CD4-positive, alpha-beta T cell (primary cell): ENCODE measurements around the gene CLPSL2. TPM values are rescaled to one million over a fixed set of nuclear protein-coding genes. Genes with fewer than 3 reads are reported as not detected.

Experiments
- ATAC-seq: fragments of 200-7000 bp; cut with Tn5 transposase; one replicate; pipeline ENCODE4 v1.10.0; 2022; ENCODE audit warnings: mild to moderate bottlenecking; ENCODE audit not compliant: poor library complexity
- CTCF ChIA-PET: fragments of 350-600 bp; sonication (Branson Sonifier 250); formaldehyde crosslinking; loops from one replicate; lab custom pipeline; 2021; ENCODE audit warnings: antibody characterized with exemption, inconsistent platforms; lab: Charles Lee
- POLR2A ChIA-PET: fragments of 350-600 bp; sonication (Branson Sonifier 250); formaldehyde crosslinking; loops from one replicate; lab custom pipeline; 2021; ENCODE audit warnings: antibody characterized with exemption, inconsistent platforms; lab: Charles Lee
- DNase-seq, 14 experiments: peaks; one replicate each; pipeline ENCODE4 v3.0.0-alpha.2; 2013 to 2020; ENCODE audit warnings: mixed read lengths in 2 of 14
- H3K27ac ChIP-seq, 2 donors: one replicate each; pipeline versions ENCODE4 v1.5.1 to v1.7.0; 2013; ENCODE audit warnings: low read length in 2 of 2, low read depth in 1 of 2, mild to moderate bottlenecking in 1 of 2
- H3K27me3 ChIP-seq, 2 experiments: 1 replicate in 1 of 2; 2 replicates in 1 of 2; pipeline versions ENCODE4 v1.6.1 to v1.7.0; 2013; ENCODE audit warnings: low read length in 2 of 2, control low read depth in 1 of 2, mild to moderate bottlenecking in 1 of 2, moderate library complexity in 1 of 2; ENCODE audit not compliant: insufficient read depth in 2 of 2, control insufficient read depth in 1 of 2
- H3K36me3 ChIP-seq: one replicate; pipeline ENCODE4 v1.6.1; 2013; ENCODE audit warnings: low read length, control low read depth; ENCODE audit not compliant: insufficient read depth
- H3K4me1 ChIP-seq: one replicate; pipeline ENCODE4 v1.6.1; 2013; ENCODE audit warnings: low read length, control low read depth; ENCODE audit not compliant: insufficient read depth
- H3K4me3 ChIP-seq: one replicate; pipeline ENCODE4 v1.5.1; 2013; ENCODE audit warnings: mild to moderate bottlenecking, low read length, moderate library complexity
- H3K9me3 ChIP-seq, 2 experiments: 1 replicate in 1 of 2; 2 replicates in 1 of 2; pipeline versions ENCODE4 v1.6.1 to v1.7.0; 2013; ENCODE audit warnings: low read length in 2 of 2, mild to moderate bottlenecking in 2 of 2, control low read depth in 1 of 2, moderate library complexity in 1 of 2; ENCODE audit not compliant: control insufficient read depth in 1 of 2, insufficient read depth in 1 of 2
- H3K27ac Mint-ChIP-seq: one replicate; pipeline ENCODE4 v1.8.0; 2020; ENCODE audit warnings: mixed read lengths
- H3K27me3 Mint-ChIP-seq: one replicate; pipeline ENCODE4 v1.8.0; 2021; ENCODE audit warnings: mixed read lengths
- H3K36me3 Mint-ChIP-seq: one replicate; pipeline ENCODE4 v1.8.0; 2021; ENCODE audit warnings: low read depth, mixed read lengths
- H3K4me1 Mint-ChIP-seq: one replicate; pipeline ENCODE4 v1.8.0; 2021; ENCODE audit warnings: low read depth, mixed read lengths
- H3K4me3 Mint-ChIP-seq: one replicate; pipeline ENCODE4 v1.8.0; 2020; ENCODE audit warnings: mild to moderate bottlenecking, mixed read lengths
- H3K9me3 Mint-ChIP-seq: one replicate; pipeline ENCODE4 v1.8.0; 2020; ENCODE audit warnings: mixed read lengths
- CTCF ChIP-seq: fragments of 200-600 bp; IDR thresholded peaks from one replicate; pipeline ENCODE4 v1.8.0; 2022; ENCODE audit warnings: antibody characterized with exemption, mild to moderate bottlenecking
- intact Hi-C, 2 experiments: fragments of 100-400 bp; cut with DNase I in 1 of 2; cut with micrococcal nuclease in 1 of 2; formaldehyde crosslinking; loops; one replicate each; pipeline versions ENCODE4 v1.15.1 to v1.9.0; 2023 to 2025; cut with DNase I, micrococcal nuclease
- total RNA-seq, 174 experiments: library from RNA in 2 of 174; stranded (reverse) in 2 of 174; gene quantifications; one replicate each; pipeline ENCODE4 v1.2.3 and lab custom pipeline; 2021 to 2026

The CLPSL2 gene
- total RNA-seq, 2 experiments from 2014 or later = not detected

DNA sequence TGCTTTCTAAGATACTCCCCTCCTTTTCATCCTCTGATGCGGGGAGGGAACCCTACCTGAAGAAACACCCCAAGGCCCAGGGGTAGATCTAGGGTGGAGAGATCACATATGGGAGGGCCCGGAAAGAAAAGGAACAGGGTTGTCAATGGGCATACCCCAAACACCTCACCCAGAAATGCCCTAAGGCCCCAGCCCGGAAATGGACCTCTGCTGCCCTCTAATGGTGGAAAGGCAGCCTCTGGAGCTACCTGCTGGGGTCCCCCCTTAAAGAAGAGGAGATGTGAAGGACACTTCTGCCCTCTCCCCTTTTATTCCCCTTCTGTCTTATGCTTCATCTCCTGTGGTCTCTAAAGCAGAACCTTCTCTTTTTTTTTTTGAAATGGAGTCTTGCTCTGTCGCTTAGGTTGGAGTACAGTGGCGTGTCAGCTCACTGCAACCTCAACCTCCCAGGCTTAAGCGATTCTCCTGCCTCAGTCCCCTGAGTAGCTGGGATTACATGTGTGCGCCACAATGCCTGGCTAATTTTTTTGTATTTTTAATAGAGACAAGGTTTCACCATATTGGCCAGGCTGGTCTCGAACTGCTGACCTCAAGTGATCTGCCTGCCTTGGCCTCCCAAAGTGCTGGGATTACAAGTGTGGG lies 40.0 kb upstream of the CLPSL2 start:
- POLR2A ChIA-PET = interaction anchor here (0.7 to 3.4 kb wide), 22 partner anchors 9 to 268 kb away, joined by 3 to 23 read pairs (median 4); partner anchors contain the start of gene RPL10A
- no peaks in the 10 kb centered on the region for H3K9me3 Mint-ChIP-seq
- Histone ChIP-seq H3K27ac (no peak overlapping the region), H3K4me3 (no peak overlapping the region), H3K27me3 (no peaks in the 10 kb centered on the region), H3K9me3 (no peaks in the 10 kb centered on the region), H3K4me1 (peaks cover 64% of the 10 kb centered on the region), H3K36me3 (no peaks in the 10 kb centered on the region)
- peak; percentile 77 to 91 (median 86) for DNase-seq
- H3K36me3 Mint-ChIP-seq = no peaks in the 10 kb centered on the region
- peak overlapping the region; percentile 86 for H3K27ac Mint-ChIP-seq
- peak overlapping the region; percentile 71 for H3K4me3 Mint-ChIP-seq
- peak; percentile 22 for ATAC-seq
- peaks cover 58% of the 10 kb centered on the region for H3K4me1 Mint-ChIP-seq
- peak; percentile 93 for TF ChIP-seq CTCF
- CTCF ChIA-PET = interaction anchor here (0.6 to 5.4 kb wide), 38 partner anchors 10 to 213 kb away, joined by 3 to 60 read pairs (median 6); no protein-coding TSS in a partner anchor
- intact Hi-C loops = loop anchor here (1.0 to 5.0 kb wide), 11 partner anchors 18 to 442 kb away; partner anchors contain the start of genes PPARD (in 2 of the 2), FANCE (in 1 of the 2) and RPL10A (in 1 of the 2)
- H3K27me3 Mint-ChIP-seq = no peaks in the 10 kb centered on the region

GRCh38 chr6:35736982-35737412 lies 39.4 kb upstream of the CLPSL2 start, which contains the start of gene ARMC12:
Gene ARMC12, plus strand, starts transcription at chr6:35737032. Its CDS starts 77 bp downstream, at chr6:35737109.
- Histone ChIP-seq H3K27ac (no peak within 1 kb of the TSS), H3K4me3 (no peak within 1 kb of the TSS), H3K4me1 (peaks cover 60% of the 10 kb centered on the region), H3K36me3 (no peaks in the 10 kb centered on the region), H3K27me3 (no peaks in the 10 kb centered on the region), H3K9me3 (no peaks in the 10 kb centered on the region)
- H3K27me3 Mint-ChIP-seq = no peaks in the 10 kb centered on the region
- DNase-seq (peak in 1 of 14 experiments; percentile 37), ATAC-seq (no peak)
- peak within 1 kb of the TSS; percentile 86 for H3K27ac Mint-ChIP-seq
- no peaks in the 10 kb centered on the region for H3K9me3 Mint-ChIP-seq
- TF ChIP-seq CTCF = no peak
- intact Hi-C loops = loop anchor here (1.0 to 5.0 kb wide), 13 partner anchors 18 to 443 kb away; partner anchors contain the start of genes PPARD (in 2 of the 2), FANCE (in 1 of the 2) and RPL10A (in 1 of the 2)
- ChIA-PET POLR2A (interaction anchor here (0.7 to 3.4 kb wide), 22 partner anchors 9 to 269 kb away, joined by 3 to 23 read pairs (median 4); partner anchors contain the start of gene RPL10A), CTCF (interaction anchor here (0.6 to 5.4 kb wide), 44 partner anchors 11 to 214 kb away, joined by 3 to 60 read pairs (median 4); no protein-coding TSS in a partner anchor)
- no peaks in the 10 kb centered on the region for H3K36me3 Mint-ChIP-seq
- H3K4me3 Mint-ChIP-seq = peak within 1 kb of the TSS; percentile 81
- H3K4me1 Mint-ChIP-seq = peaks cover 52% of the 10 kb centered on the region

DNA sequence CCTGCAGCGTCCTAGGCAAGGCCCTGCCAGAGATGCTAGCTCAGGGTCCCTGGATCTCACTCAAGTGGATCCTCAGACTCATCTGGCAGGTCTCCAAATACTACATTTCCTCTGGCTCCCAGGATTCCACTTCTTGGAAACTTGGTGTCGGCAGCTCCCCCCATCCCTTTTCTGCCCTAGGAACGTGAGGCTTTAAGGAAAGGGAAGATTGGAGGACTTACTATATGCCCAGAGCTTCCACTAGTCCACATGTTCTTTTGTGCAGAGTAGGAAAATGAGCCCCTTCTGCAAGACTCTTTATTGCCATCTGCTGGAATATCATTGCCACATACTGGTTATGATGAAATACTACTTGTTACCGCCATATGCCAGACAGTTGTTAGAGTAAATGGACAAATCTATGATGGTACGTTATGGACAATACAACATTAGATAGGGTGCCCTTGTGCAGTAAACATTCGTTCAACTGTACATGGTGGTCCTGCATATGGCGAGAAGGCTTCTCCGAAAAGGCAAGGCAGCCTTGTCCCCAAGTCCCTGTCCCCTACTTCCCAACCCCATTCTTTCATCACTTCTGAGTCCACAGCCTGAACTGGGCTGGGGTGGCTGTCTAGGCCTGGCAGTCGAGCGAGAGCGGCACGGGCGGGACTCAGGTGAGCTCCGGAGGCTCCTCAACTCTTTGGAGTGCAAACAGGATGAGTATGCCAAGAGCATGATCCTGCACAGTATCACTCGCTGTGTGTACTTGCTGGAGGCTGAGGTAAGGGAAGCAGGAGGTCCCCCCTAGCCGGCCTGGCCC lies 38.8 kb upstream of the CLPSL2 start:
- H3K4me1 ChIP-seq = peaks cover 54% of the 10 kb centered on the region
- H3K4me3 ChIP-seq = no peak overlapping the region
- peak overlapping the region; percentile 78 for H3K27ac Mint-ChIP-seq
- ChIA-PET POLR2A (interaction anchor here (0.9 to 3.4 kb wide), 12 partner anchors 10 to 269 kb away, joined by 3 to 23 read pairs (median 4); partner anchors contain the start of gene RPL10A), CTCF (interaction anchor here (0.6 to 5.4 kb wide), 29 partner anchors 11 to 214 kb away, joined by 3 to 60 read pairs (median 6); no protein-coding TSS in a partner anchor)
- H3K4me1 Mint-ChIP-seq = peaks cover 46% of the 10 kb centered on the region
- no peaks in the 10 kb centered on the region for H3K9me3 Mint-ChIP-seq
- DNase-seq = peak in 3 of 14 experiments; percentile 82 to 84 (median 83)
- intact Hi-C loops = loop anchor here (1.0 to 5.0 kb wide), 10 partner anchors 19 to 443 kb away; partner anchors contain the start of genes PPARD (in 2 of the 2), FANCE (in 1 of the 2) and RPL10A (in 1 of the 2)
- H3K4me3 Mint-ChIP-seq = peak overlapping the region; percentile 81
- peak; percentile 77 for ATAC-seq
- no peaks in the 10 kb centered on the region for H3K27me3 Mint-ChIP-seq
- no peaks in the 10 kb centered on the region for H3K9me3 ChIP-seq
- no peaks in the 10 kb centered on the region for H3K27me3 ChIP-seq
- no peaks in the 10 kb centered on the region for H3K36me3 Mint-ChIP-seq
- no peak overlapping the region for H3K27ac ChIP-seq
- H3K36me3 ChIP-seq = no peaks in the 10 kb centered on the region
- peak; percentile 78 for TF ChIP-seq CTCF
